Measurements from ENCODE around the gene NDST1.

- TF ChIP-seq GATA2 (IDR thresholded peaks at IDR 0.05; ENCODE audit: low read depth, low read length) (no peak), GATA3 (IDR thresholded peaks at IDR 0.05; ENCODE audit: low read depth, low read length) (no peak)
Measured at GRCh38 chr5:150588596-150588890, 80.6 kb downstream of the NDST1 start.

All from SH-SY5Y (cell line).